ENCODE results near the gene GGACT.

GGACT gene

DNA sequence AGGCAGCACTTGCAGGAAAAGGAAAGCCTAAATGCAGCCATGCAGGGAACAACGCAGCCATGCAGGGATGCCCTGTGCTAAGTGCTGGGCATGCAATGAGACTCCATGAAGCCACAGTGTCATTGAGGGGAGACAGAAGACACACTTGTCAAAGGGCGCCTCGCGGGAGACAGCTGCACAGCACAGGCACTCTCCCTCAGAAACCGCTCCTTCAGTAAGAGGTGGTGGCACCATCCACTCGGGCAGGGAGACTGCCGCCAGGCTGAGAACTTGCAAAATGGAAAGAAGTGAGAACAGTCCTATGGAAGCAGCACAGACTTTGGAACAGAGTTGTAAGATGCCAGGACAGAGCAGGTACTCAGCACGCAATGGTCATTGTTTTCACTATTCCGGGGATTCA lies 51.1 kb downstream of the GGACT start:
- DNase-seq: no peak
- H3K4me3 ChIP-seq (ENCODE audit: control insufficient read depth in 1 of 7, extremely low read depth in 1 of 7, insufficient read depth in 4 of 7, low read depth in 2 of 7, low read length in 6 of 7): no peak overlapping the region
- peaks cover 0 to 13% (median 4%) of the 10 kb centered on the region in 4 experiments for H3K4me1 ChIP-seq (ENCODE audit: control extremely low read depth in 1 of 4, control insufficient read depth in 4 of 4, insufficient read depth in 4 of 4, low read length in 3 of 4)
- WGBS (ENCODE audit: insufficient coverage): 100% methylated on average over 9 of the region's 9 CpGs
- H3K36me3 ChIP-seq (ENCODE audit: control insufficient read depth in 4 of 4, insufficient read depth in 4 of 4, low read length in 3 of 4): peaks cover 0 to 5% (median 0%) of the 10 kb centered on the region in 4 experiments
- H3K27ac ChIP-seq (ENCODE audit: insufficient read depth in 1 of 2, low read depth in 1 of 2, low read length in 2 of 2, poor library complexity in 1 of 2, severe bottlenecking in 2 of 2): no peak overlapping the region
- no peaks in the 10 kb centered on the region for H3K27me3 ChIP-seq (replicated peaks in 2 of 5; ENCODE audit: control insufficient read depth in 4 of 5, insufficient read depth in 5 of 5, low read length in 4 of 5)
- ChIA-PET POLR2A (no interaction called here), CTCF (no interaction called here)
- no peaks in the 10 kb centered on the region for H3K9me3 ChIP-seq (ENCODE audit: control extremely low read depth in 1 of 5, control insufficient read depth in 4 of 5, insufficient read depth in 2 of 5, low read depth in 1 of 5, low read length in 4 of 5)

DNA sequence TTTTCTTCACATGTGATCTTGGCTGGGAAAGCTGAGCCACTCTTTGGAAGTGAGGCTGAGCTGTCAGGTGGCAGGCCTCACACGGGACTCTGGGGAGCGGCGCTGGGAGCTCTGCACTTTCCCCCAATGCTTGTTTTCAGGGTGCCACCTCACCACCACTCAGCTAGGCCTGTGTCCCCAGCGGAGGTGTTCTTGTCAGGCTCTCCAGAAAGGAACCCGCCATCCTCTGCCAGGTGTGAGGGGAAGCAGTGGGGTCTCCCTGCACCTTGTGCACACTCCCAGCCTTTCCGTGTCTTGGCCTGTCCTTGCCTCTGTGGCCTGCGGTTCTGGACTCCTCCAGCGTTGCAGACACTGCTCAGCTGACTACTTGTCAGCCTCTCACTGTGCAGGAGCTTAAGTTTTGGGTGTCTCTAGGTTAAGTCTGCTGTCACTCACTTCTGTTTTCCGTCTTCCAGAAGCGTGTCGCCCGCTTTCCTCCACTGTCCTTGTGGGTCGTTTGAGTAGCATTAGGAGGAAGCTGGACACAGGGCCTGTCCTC lies 51.9 kb downstream of the GGACT start:
- POLR2A ChIA-PET: interaction anchor here (0.6 kb wide), 1 partner anchor 423 kb away, joined by 5 read pairs; no protein-coding TSS in a partner anchor
- Histone ChIP-seq H3K27ac (ENCODE audit: insufficient read depth in 1 of 2, low read depth in 1 of 2, low read length in 2 of 2, poor library complexity in 1 of 2, severe bottlenecking in 2 of 2) (no peak overlapping the region), H3K9me3 (ENCODE audit: control extremely low read depth in 1 of 5, control insufficient read depth in 4 of 5, insufficient read depth in 2 of 5, low read depth in 1 of 5, low read length in 4 of 5) (no peaks in the 10 kb centered on the region), H3K4me3 (ENCODE audit: control insufficient read depth in 1 of 7, extremely low read depth in 1 of 7, insufficient read depth in 4 of 7, low read depth in 2 of 7, low read length in 6 of 7) (no peak overlapping the region), H3K36me3 (ENCODE audit: control insufficient read depth in 4 of 4, insufficient read depth in 4 of 4, low read length in 3 of 4) (peaks cover 0 to 9% (median 0%) of the 10 kb centered on the region in 4 experiments), H3K27me3 (replicated peaks in 2 of 5; ENCODE audit: control insufficient read depth in 4 of 5, insufficient read depth in 5 of 5, low read length in 4 of 5) (no peaks in the 10 kb centered on the region), H3K4me1 (ENCODE audit: control extremely low read depth in 1 of 4, control insufficient read depth in 4 of 4, insufficient read depth in 4 of 4, low read length in 3 of 4) (peaks cover 0 to 12% (median 4%) of the 10 kb centered on the region in 4 experiments)
- no peak for DNase-seq
- WGBS (ENCODE audit: insufficient coverage): 91% methylated on average over 8 of the region's 13 CpGs
- CTCF ChIA-PET: no interaction called here

DNA sequence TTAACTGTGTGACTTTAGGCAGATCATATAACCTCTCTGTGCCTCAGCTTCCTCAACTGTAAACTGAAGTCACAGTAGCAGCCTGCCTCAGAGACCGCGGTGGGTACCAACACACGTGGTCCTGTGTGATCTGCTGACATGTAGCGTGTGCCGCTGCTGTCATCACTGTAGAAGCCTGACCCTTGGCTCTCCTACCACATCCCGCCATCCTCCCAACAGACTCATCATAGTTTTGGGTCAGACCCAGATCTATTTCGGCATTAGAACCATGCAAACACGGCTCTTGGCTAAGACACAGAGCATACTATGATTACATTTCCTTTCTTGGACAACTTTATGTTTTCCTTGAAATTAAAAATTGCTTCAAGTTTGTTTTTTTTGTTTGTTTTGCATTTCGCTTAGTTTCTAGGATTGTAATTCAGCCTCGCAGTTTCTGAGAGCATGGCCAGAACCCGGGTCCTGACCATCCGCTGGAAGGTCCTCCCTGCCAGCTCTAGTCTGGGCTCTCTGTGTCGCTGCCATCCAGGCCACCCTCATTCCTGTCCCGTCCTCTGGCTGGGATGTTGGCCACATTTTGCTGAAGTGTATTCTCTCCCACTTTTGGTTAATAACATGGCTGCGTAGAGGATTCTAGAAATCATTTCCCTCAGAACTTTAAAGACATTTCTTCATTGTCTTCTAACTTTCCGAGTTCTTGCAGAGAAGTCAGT lies 53.0 kb downstream of the GGACT start:
- Histone ChIP-seq H3K27me3 (replicated peaks in 2 of 5; ENCODE audit: control insufficient read depth in 4 of 5, insufficient read depth in 5 of 5, low read length in 4 of 5) (no peaks in the 10 kb centered on the region), H3K36me3 (ENCODE audit: control insufficient read depth in 4 of 4, insufficient read depth in 4 of 4, low read length in 3 of 4) (peaks cover 0 to 12% (median under 1%) of the 10 kb centered on the region in 4 experiments), H3K4me3 (ENCODE audit: control insufficient read depth in 1 of 7, extremely low read depth in 1 of 7, insufficient read depth in 4 of 7, low read depth in 2 of 7, low read length in 6 of 7) (no peak overlapping the region), H3K27ac (ENCODE audit: insufficient read depth in 1 of 2, low read depth in 1 of 2, low read length in 2 of 2, poor library complexity in 1 of 2, severe bottlenecking in 2 of 2) (no peak overlapping the region), H3K9me3 (ENCODE audit: control extremely low read depth in 1 of 5, control insufficient read depth in 4 of 5, insufficient read depth in 2 of 5, low read depth in 1 of 5, low read length in 4 of 5) (no peaks in the 10 kb centered on the region), H3K4me1 (ENCODE audit: control extremely low read depth in 1 of 4, control insufficient read depth in 4 of 4, insufficient read depth in 4 of 4, low read length in 3 of 4) (peaks cover 0 to 12% (median 4%) of the 10 kb centered on the region in 4 experiments)
- 97% methylated on average over 11 of the region's 16 CpGs for WGBS (ENCODE audit: insufficient coverage)
- CTCF ChIA-PET: no interaction called here
- no peak for DNase-seq
- POLR2A ChIA-PET: no interaction called here

DNA sequence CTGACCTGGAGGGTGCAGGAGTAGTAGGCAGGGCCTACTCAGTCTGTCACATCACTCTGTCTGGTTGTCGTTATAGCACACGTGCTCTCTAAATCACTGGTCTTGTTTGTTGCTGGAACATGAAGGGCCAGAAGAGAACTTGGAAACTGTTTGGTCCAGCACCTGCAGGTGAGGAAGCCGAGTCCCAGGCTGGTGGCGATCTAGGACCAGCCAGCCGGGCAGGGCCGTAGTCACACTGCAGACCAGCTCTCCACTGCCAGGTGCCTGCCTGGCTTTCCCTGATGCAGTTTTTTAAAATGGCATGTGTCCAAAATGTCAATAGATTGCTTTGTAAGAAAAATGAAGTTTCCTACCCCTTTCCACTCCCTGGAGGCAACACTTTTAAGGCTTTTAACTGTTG lies 53.7 kb downstream of the GGACT start:
- Histone ChIP-seq H3K4me3 (ENCODE audit: control insufficient read depth in 1 of 7, extremely low read depth in 1 of 7, insufficient read depth in 4 of 7, low read depth in 2 of 7, low read length in 6 of 7) (no peak overlapping the region), H3K9me3 (ENCODE audit: control extremely low read depth in 1 of 5, control insufficient read depth in 4 of 5, insufficient read depth in 2 of 5, low read depth in 1 of 5, low read length in 4 of 5) (no peaks in the 10 kb centered on the region), H3K4me1 (ENCODE audit: control extremely low read depth in 1 of 4, control insufficient read depth in 4 of 4, insufficient read depth in 4 of 4, low read length in 3 of 4) (peaks cover 0 to 12% (median 4%) of the 10 kb centered on the region in 4 experiments), H3K27me3 (replicated peaks in 2 of 5; ENCODE audit: control insufficient read depth in 4 of 5, insufficient read depth in 5 of 5, low read length in 4 of 5) (no peaks in the 10 kb centered on the region), H3K36me3 (ENCODE audit: control insufficient read depth in 4 of 4, insufficient read depth in 4 of 4, low read length in 3 of 4) (peaks cover 0 to 15% (median 2%) of the 10 kb centered on the region in 4 experiments), H3K27ac (ENCODE audit: insufficient read depth in 1 of 2, low read depth in 1 of 2, low read length in 2 of 2, poor library complexity in 1 of 2, severe bottlenecking in 2 of 2) (no peak overlapping the region)
- 100% methylated on average over 2 of the region's 6 CpGs for WGBS (ENCODE audit: insufficient coverage)
- DNase-seq: no peak
- ChIA-PET CTCF (no interaction called here), POLR2A (no interaction called here)

DNA sequence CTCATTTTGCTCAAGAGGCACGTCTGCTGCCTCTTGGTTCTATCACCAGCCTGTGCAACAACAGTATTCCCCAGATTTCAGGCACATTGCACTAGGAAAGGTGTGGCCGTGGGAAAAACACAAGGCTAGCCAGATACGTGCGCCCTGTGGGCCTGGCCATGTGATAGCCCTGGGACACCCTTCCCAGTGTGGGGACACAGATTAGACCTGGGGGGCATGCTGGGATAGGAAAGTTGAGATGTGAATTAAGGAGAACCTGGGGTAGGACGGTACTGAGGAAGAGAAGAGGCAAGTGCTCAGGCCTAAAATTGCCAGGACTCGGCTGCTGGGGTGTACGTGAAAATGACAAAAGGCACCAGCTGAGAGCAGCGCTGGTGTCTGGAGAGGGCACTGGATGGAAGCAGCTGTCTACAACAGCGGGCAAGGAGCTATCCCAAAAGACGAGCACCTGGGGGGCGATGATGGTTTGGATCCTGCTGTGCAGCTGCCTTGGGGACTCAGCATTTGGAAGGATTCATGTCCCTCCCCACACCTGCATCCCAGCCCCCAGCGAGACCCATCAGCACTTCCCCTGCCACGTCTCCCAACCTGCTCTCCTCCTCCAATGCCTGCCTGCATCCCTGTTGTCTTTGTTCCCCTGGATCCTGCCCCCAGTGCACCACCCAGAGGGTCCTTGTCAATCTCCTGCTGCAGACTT lies 54.3 kb downstream of the GGACT start:
- H3K27ac ChIP-seq (ENCODE audit: insufficient read depth in 1 of 2, low read depth in 1 of 2, low read length in 2 of 2, poor library complexity in 1 of 2, severe bottlenecking in 2 of 2): no peak overlapping the region
- no peaks in the 10 kb centered on the region for H3K9me3 ChIP-seq (ENCODE audit: control extremely low read depth in 1 of 5, control insufficient read depth in 4 of 5, insufficient read depth in 2 of 5, low read depth in 1 of 5, low read length in 4 of 5)
- POLR2A ChIA-PET: no interaction called here
- CTCF ChIA-PET: interaction anchor here (1.1 kb wide), 1 partner anchor 19 kb away, joined by 4 read pairs; no protein-coding TSS in a partner anchor
- no peak overlapping the region for H3K4me3 ChIP-seq (ENCODE audit: control insufficient read depth in 1 of 7, extremely low read depth in 1 of 7, insufficient read depth in 4 of 7, low read depth in 2 of 7, low read length in 6 of 7)
- 98% methylated on average over 12 of the region's 13 CpGs for WGBS (ENCODE audit: insufficient coverage)
- peaks cover 0 to 15% (median 2%) of the 10 kb centered on the region in 4 experiments for H3K36me3 ChIP-seq (ENCODE audit: control insufficient read depth in 4 of 4, insufficient read depth in 4 of 4, low read length in 3 of 4)
- H3K27me3 ChIP-seq (replicated peaks in 2 of 5; ENCODE audit: control insufficient read depth in 4 of 5, insufficient read depth in 5 of 5, low read length in 4 of 5): no peaks in the 10 kb centered on the region
- no peak for DNase-seq
- peaks cover 0 to 12% (median 4%) of the 10 kb centered on the region in 4 experiments for H3K4me1 ChIP-seq (ENCODE audit: control extremely low read depth in 1 of 4, control insufficient read depth in 4 of 4, insufficient read depth in 4 of 4, low read length in 3 of 4)

DNA sequence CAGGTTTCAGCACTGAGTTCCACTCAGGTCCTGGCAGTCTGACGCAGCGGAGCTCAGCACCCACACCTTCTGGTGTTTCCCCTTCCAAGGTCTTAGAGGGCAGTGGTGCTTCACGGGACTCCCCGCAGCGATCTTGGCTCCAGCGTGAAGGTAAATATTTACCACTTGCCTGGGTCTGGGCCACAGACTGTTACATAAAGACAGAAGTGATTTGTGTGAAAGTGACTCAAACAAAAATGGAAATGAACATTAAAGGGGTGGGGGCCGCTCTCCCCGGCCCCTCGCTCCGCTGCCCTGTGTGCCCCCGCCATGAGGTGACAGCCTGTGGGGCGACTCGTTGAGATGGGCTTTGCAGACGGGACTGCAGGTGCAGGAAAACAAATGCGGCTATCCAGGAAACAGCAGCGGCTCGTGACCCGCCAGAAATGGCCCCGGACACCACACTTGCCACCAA lies 55.0 kb downstream of the GGACT start:
- H3K9me3 ChIP-seq (ENCODE audit: control extremely low read depth in 1 of 5, control insufficient read depth in 4 of 5, insufficient read depth in 2 of 5, low read depth in 1 of 5, low read length in 4 of 5): no peaks in the 10 kb centered on the region
- POLR2A ChIA-PET: no interaction called here
- H3K36me3 ChIP-seq (ENCODE audit: control insufficient read depth in 4 of 4, insufficient read depth in 4 of 4, low read length in 3 of 4): peaks cover 0 to 15% (median 2%) of the 10 kb centered on the region in 4 experiments
- 95% methylated on average over 19 of the region's 19 CpGs for WGBS (ENCODE audit: insufficient coverage)
- DNase-seq: no peak
- H3K27ac ChIP-seq (ENCODE audit: insufficient read depth in 1 of 2, low read depth in 1 of 2, low read length in 2 of 2, poor library complexity in 1 of 2, severe bottlenecking in 2 of 2): no peak overlapping the region
- peaks cover 0 to 11% (median 4%) of the 10 kb centered on the region in 4 experiments for H3K4me1 ChIP-seq (ENCODE audit: control extremely low read depth in 1 of 4, control insufficient read depth in 4 of 4, insufficient read depth in 4 of 4, low read length in 3 of 4)
- H3K4me3 ChIP-seq (ENCODE audit: control insufficient read depth in 1 of 7, extremely low read depth in 1 of 7, insufficient read depth in 4 of 7, low read depth in 2 of 7, low read length in 6 of 7): no peak overlapping the region
- no peaks in the 10 kb centered on the region for H3K27me3 ChIP-seq (replicated peaks in 2 of 5; ENCODE audit: control insufficient read depth in 4 of 5, insufficient read depth in 5 of 5, low read length in 4 of 5)
- CTCF ChIA-PET: interaction anchor here (1.1 kb wide), 1 partner anchor 18 kb away, joined by 4 read pairs; no protein-coding TSS in a partner anchor
